GM12801 (cell line): ENCODE data around the gene ZNF653.

Experiments used
- CTCF ChIP-seq: IDR thresholded peaks from one replicate; pipeline ENCODE4 v1.5.1; 2011; ENCODE audit warnings: control low read depth; ENCODE audit not compliant: insufficient read length; ENCODE audit errors: extremely low read depth

Gene ZNF653

GRCh38 chr19:11485245-11485837 is 20.3 kb downstream of the ZNF653 start:
- no peak for TF ChIP-seq CTCF

- no peak for TF ChIP-seq CTCF
These were observed 22.1 kb downstream of the ZNF653 start for GRCh38 chr19:11483366-11484111.

GRCh38 chr19:11482384-11483050 is 23.1 kb downstream of the ZNF653 start:
- TF ChIP-seq CTCF: no peak

GRCh38 chr19:11481534-11482383 is 23.9 kb downstream of the ZNF653 start:
- no peak for TF ChIP-seq CTCF

- no peak for TF ChIP-seq CTCF
These were observed 24.7 kb downstream of the ZNF653 start, which contains the start of gene ELAVL3 for GRCh38 chr19:11480715-11481533. Gene ELAVL3, minus strand, starts transcription at chr19:11481046. Its CDS starts 438 bp downstream, at chr19:11480608.

- no peak for TF ChIP-seq CTCF
These were observed 25.5 kb downstream of the ZNF653 start for GRCh38 chr19:11479898-11480714.
